Stimulated activated CD4-positive, alpha-beta T cell treated with anti-CD3 and anti-CD28 coated beads, TNF-alpha, amount 100 ng/mL, for 4 hours (primary cell): ENCODE data around the gene PARK7.
"Not testable (repeated sequence)": the region's sequence is repeated elsewhere in the genome, so short reads cannot be mapped to it uniquely, and the experiment has no call there.

Source experiments
- DNase-seq, 3 experiments: peaks; one replicate each; pipeline ENCODE4 v3.0.0-alpha.2; 2020; ENCODE audit warnings: low read depth in 3 of 3

PARK7 gene

GRCh38 chr1:7961216-7962013 is at the start of gene PARK7:
Gene PARK7 (plus strand): TSS chr1:7961711. CDS start chr1:7962786, 1,075 bp downstream.
- DNase-seq, result peak; percentile 99 to 100 (median 99)

GRCh38 chr1:7912145-7912544 is 49.4 kb upstream of the PARK7 start:
- DNase-seq, result no peak

GRCh38 chr1:7912743-7913557 is 48.6 kb upstream of the PARK7 start:
- DNase-seq, result no peak

GRCh38 chr1:7915826-7916500 is 45.5 kb upstream of the PARK7 start:
- DNase-seq, result peak in 2 of 3 experiments; percentile 25 to 33

GRCh38 chr1:7916501-7916830 is 45.0 kb upstream of the PARK7 start:
- no peak for DNase-seq

GRCh38 chr1:7917971-7918370 is 43.5 kb upstream of the PARK7 start:
- DNase-seq, result not testable (repeated sequence)

- DNase-seq, result no peak
Observed at GRCh38 chr1:7919880-7920279, 41.6 kb upstream of the PARK7 start.

- no peak for DNase-seq
Observed at GRCh38 chr1:7921796-7922195, 39.7 kb upstream of the PARK7 start.

- no peak for DNase-seq
Observed at GRCh38 chr1:7922301-7922700, 39.2 kb upstream of the PARK7 start.

- not testable (repeated sequence) for DNase-seq
Observed at GRCh38 chr1:7927061-7927460, 34.5 kb upstream of the PARK7 start.

- DNase-seq, result no peak
Observed at GRCh38 chr1:7928247-7928646, 33.3 kb upstream of the PARK7 start.

- DNase-seq, result no peak
Observed at GRCh38 chr1:7929637-7930036, 31.9 kb upstream of the PARK7 start.

- no peak for DNase-seq
Observed at GRCh38 chr1:7930645-7931445, 30.7 kb upstream of the PARK7 start.

GRCh38 chr1:7931446-7931812 is 30.1 kb upstream of the PARK7 start:
- DNase-seq, result no peak

- DNase-seq, result no peak
Observed at GRCh38 chr1:7932524-7933138, 28.9 kb upstream of the PARK7 start.

- no peak for DNase-seq
Observed at GRCh38 chr1:7938070-7938469, 23.4 kb upstream of the PARK7 start.

GRCh38 chr1:7940034-7940433 is 21.5 kb upstream of the PARK7 start:
- no peak for DNase-seq

- DNase-seq, result peak; percentile 56 to 70 (median 68)
Observed at GRCh38 chr1:7940745-7941436, 20.6 kb upstream of the PARK7 start, which contains the start of gene TNFRSF9. Gene TNFRSF9 (minus strand): TSS chr1:7940839. CDS start chr1:7939994, 845 bp downstream.

- DNase-seq, result no peak
Observed at GRCh38 chr1:7941437-7941793, 20.1 kb upstream of the PARK7 start.

GRCh38 chr1:7942214-7942921 is 19.1 kb upstream of the PARK7 start:
- peak in 2 of 3 experiments; percentile 24 to 29 for DNase-seq
